Mesenchymal stem cell (in vitro differentiated cells and primary cell): Measurements from ENCODE around the gene PCDHA2.
"Not testable (repeated sequence)": the region's sequence is repeated elsewhere in the genome, so short reads cannot be mapped to it uniquely, and the experiment has no call there.

Source experiments
- DNase-seq: peaks from one replicate; pipeline ENCODE4 v3.0.0-alpha.2; 2013
- H2AFZ ChIP-seq: one replicate; pipeline ENCODE4 v1.6.1; 2013; ENCODE audit warnings: low read depth, mild to moderate bottlenecking, control low read depth, inconsistent platforms, low read length, moderate library complexity
- H2AK5ac ChIP-seq: 2 replicates; pipeline ENCODE4 v1.6.1; 2013; ENCODE audit warnings: low read length, moderate library complexity, mild to moderate bottlenecking, inconsistent platforms; ENCODE audit not compliant: severe bottlenecking
- H2BK120ac ChIP-seq: one replicate; pipeline ENCODE4 v1.6.1; 2013; ENCODE audit warnings: low read depth, mild to moderate bottlenecking, inconsistent platforms, low read length, moderate library complexity
- H2BK12ac ChIP-seq, 2 experiments: one replicate each; pipeline ENCODE4 v1.6.1; 2013; ENCODE audit warnings: inconsistent platforms in 2 of 2, low read length in 2 of 2, mild to moderate bottlenecking in 2 of 2, moderate library complexity in 2 of 2, control low read depth in 1 of 2
- H2BK15ac ChIP-seq: one replicate; pipeline ENCODE4 v1.6.1; 2013; ENCODE audit warnings: mild to moderate bottlenecking, low read depth, inconsistent platforms; ENCODE audit not compliant: poor library complexity, severe bottlenecking
- H2BK5ac ChIP-seq: 2 replicates; pipeline ENCODE4 v1.6.1; 2013; ENCODE audit warnings: low read depth, mild to moderate bottlenecking, low read length, control low read depth, inconsistent platforms; ENCODE audit not compliant: poor library complexity, severe bottlenecking
- H3K14ac ChIP-seq, 2 experiments: one replicate each; pipeline ENCODE4 v1.6.1; 2013; ENCODE audit warnings: inconsistent platforms in 2 of 2, low read length in 2 of 2, control low read depth in 1 of 2, mild to moderate bottlenecking in 1 of 2, moderate library complexity in 1 of 2
- H3K18ac ChIP-seq, 2 experiments: one replicate each; pipeline ENCODE4 v1.6.1; 2013; ENCODE audit warnings: inconsistent platforms in 2 of 2, low read length in 2 of 2, control low read depth in 1 of 2, low read depth in 1 of 2, mild to moderate bottlenecking in 1 of 2
- H3K23ac ChIP-seq, 2 experiments: one replicate each; pipeline ENCODE4 v1.6.1; 2013; ENCODE audit warnings: inconsistent platforms in 2 of 2, low read length in 2 of 2, mild to moderate bottlenecking in 2 of 2, moderate library complexity in 2 of 2, control low read depth in 1 of 2
- H3K27ac ChIP-seq: 2 replicates; pipeline ENCODE4 v1.5.1; 2013; ENCODE audit warnings: mild to moderate bottlenecking, moderate library complexity, low read length, control low read depth, inconsistent platforms; ENCODE audit not compliant: poor library complexity, severe bottlenecking
- H3K27me3 ChIP-seq, 2 experiments: 2 replicates each; pipeline versions ENCODE4 v1.6.1 to v1.7.0; 2013; ENCODE audit warnings: low read length in 2 of 2, mild to moderate bottlenecking in 2 of 2, moderate library complexity in 2 of 2, control low read depth in 1 of 2, inconsistent platforms in 1 of 2; ENCODE audit not compliant: control insufficient read depth in 1 of 2, insufficient read depth in 1 of 2
- H3K36me3 ChIP-seq, 2 experiments: 2 replicates each; pipeline versions ENCODE4 v1.6.1 to v1.7.0; 2013; ENCODE audit warnings: low read length in 2 of 2, control low read depth in 1 of 2, inconsistent platforms in 1 of 2, low read depth in 1 of 2, mild to moderate bottlenecking in 1 of 2; ENCODE audit not compliant: insufficient read depth in 2 of 2, control insufficient read depth in 1 of 2
- H3K4ac ChIP-seq, 2 experiments: one replicate each; pipeline ENCODE4 v1.6.1; 2013; ENCODE audit warnings: inconsistent platforms in 2 of 2, low read length in 2 of 2, mild to moderate bottlenecking in 2 of 2, moderate library complexity in 2 of 2, control low read depth in 1 of 2, low read depth in 1 of 2
- H3K4me1 ChIP-seq: 2 replicates; pipeline ENCODE4 v1.6.1; 2013; ENCODE audit warnings: low read depth, low read length, control low read depth; ENCODE audit not compliant: control insufficient read depth, insufficient read depth
- H3K4me2 ChIP-seq: 2 replicates; pipeline ENCODE4 v1.6.1; 2013; ENCODE audit warnings: low read length, mild to moderate bottlenecking, inconsistent platforms; ENCODE audit not compliant: poor library complexity, severe bottlenecking
- H3K4me3 ChIP-seq, 2 experiments: 2 replicates each; pipeline versions ENCODE4 v1.5.1 to v1.7.0; 2013; ENCODE audit warnings: low read length in 2 of 2, mild to moderate bottlenecking in 2 of 2, control low read depth in 1 of 2, low read depth in 1 of 2; ENCODE audit not compliant: insufficient read depth in 1 of 2
- H3K79me1 ChIP-seq: replicated peaks from 2 replicates; pipeline ENCODE4 v1.6.1; 2013; ENCODE audit warnings: mild to moderate bottlenecking, control low read depth, low read length, inconsistent platforms; ENCODE audit not compliant: poor library complexity, severe bottlenecking
- H3K9ac ChIP-seq: 2 replicates; pipeline ENCODE4 v1.7.0; 2013; ENCODE audit warnings: mild to moderate bottlenecking, low read length, moderate library complexity
- H3K9me3 ChIP-seq: 2 replicates; pipeline ENCODE4 v1.7.0; 2013; ENCODE audit warnings: mild to moderate bottlenecking, low read length; ENCODE audit not compliant: control insufficient read depth
- H4K8ac ChIP-seq: one replicate; pipeline ENCODE4 v1.6.1; 2013; ENCODE audit warnings: inconsistent platforms, mild to moderate bottlenecking, low read length, moderate library complexity
- H4K91ac ChIP-seq: one replicate; pipeline ENCODE4 v1.6.1; 2013; ENCODE audit warnings: mild to moderate bottlenecking, low read length, inconsistent platforms
- WGBS: methylation state at CpG from one replicate; pipeline ENCODE4 v1.1.7; 2013; ENCODE audit warnings: mixed read lengths; 5-methylcytosine and 5-hydroxymethylcytosine counted together

PCDHA2 gene

GRCh38 chr5:140780512-140780911 is 14.1 kb upstream of the PCDHA2 start:
- Histone ChIP-seq H3K4me1 (no peaks in the 10 kb centered on the region), H3K18ac (no peak overlapping the region), H3K79me1 (no peaks in the 10 kb centered on the region), H2BK120ac (no peak overlapping the region), H3K23ac (no peak overlapping the region), H3K9me3 (peaks cover 84% of the 10 kb centered on the region), H4K8ac (no peak overlapping the region), H2BK12ac (no peak overlapping the region), H3K27me3 (no peaks in the 10 kb centered on the region), H3K9ac (no peak overlapping the region), H2BK5ac (no peak overlapping the region), H3K36me3 (no peaks in the 10 kb centered on the region), H2BK15ac (no peak overlapping the region), H2AFZ (no peak overlapping the region), H3K4me2 (no peak overlapping the region), H3K27ac (no peak overlapping the region), H2AK5ac (no peak overlapping the region), H3K4ac (no peak overlapping the region), H4K91ac (no peak overlapping the region), H3K14ac (no peak overlapping the region), H3K4me3 (no peak overlapping the region)
- WGBS = no CpG with 5 or more reads among the region's 1 CpG
- DNase-seq = no peak

GRCh38 chr5:140785905-140786686 is 8.6 kb upstream of the PCDHA2 start, which contains the start of gene PCDHA1:
Gene PCDHA1 (plus strand): TSS chr5:140786140.
- Histone ChIP-seq H4K8ac (no peak within 1 kb of the TSS), H3K79me1 (no peaks in the 10 kb centered on the region), H2BK120ac (no peak within 1 kb of the TSS), H2BK5ac (no peak within 1 kb of the TSS), H3K27ac (no peak within 1 kb of the TSS), H2AFZ (no peak within 1 kb of the TSS), H3K36me3 (no peaks in the 10 kb centered on the region), H3K18ac (no peak within 1 kb of the TSS), H3K4me2 (no peak within 1 kb of the TSS), H3K23ac (no peak within 1 kb of the TSS), H3K9me3 (peaks cover 85% of the 10 kb centered on the region), H3K4me3 (peak within 1 kb of the TSS in 1 of 2 experiments; percentile 2), H3K4me1 (no peaks in the 10 kb centered on the region), H2AK5ac (no peak within 1 kb of the TSS), H2BK15ac (no peak within 1 kb of the TSS), H2BK12ac (no peak within 1 kb of the TSS), H3K14ac (no peak within 1 kb of the TSS), H3K4ac (no peak within 1 kb of the TSS), H3K27me3 (no peaks in the 10 kb centered on the region), H3K9ac (no peak within 1 kb of the TSS), H4K91ac (no peak within 1 kb of the TSS)
- 89% methylated on average over 29 of the region's 29 CpGs for WGBS
- no peak for DNase-seq

GRCh38 chr5:140787422-140787821 is 7.2 kb upstream of the PCDHA2 start:
- not testable (repeated sequence) for H2BK15ac ChIP-seq, H3K4me1 ChIP-seq, H4K91ac ChIP-seq, DNase-seq, H3K4me2 ChIP-seq, H4K8ac ChIP-seq, H2BK120ac ChIP-seq, H3K9ac ChIP-seq, H3K4ac ChIP-seq, H2AK5ac ChIP-seq, H2BK5ac ChIP-seq, H3K18ac ChIP-seq, H2BK12ac ChIP-seq, H3K36me3 ChIP-seq, H3K23ac ChIP-seq, H3K27me3 ChIP-seq, H3K27ac ChIP-seq, H2AFZ ChIP-seq, H3K14ac ChIP-seq, H3K79me1 ChIP-seq, H3K4me3 ChIP-seq
- peaks cover 82% of the 10 kb centered on the region for H3K9me3 ChIP-seq
- 96% methylated on average over 44 of the region's 44 CpGs for WGBS

GRCh38 chr5:140787849-140788504 is 6.7 kb upstream of the PCDHA2 start:
- H2AK5ac ChIP-seq, H2BK120ac ChIP-seq, H2BK5ac ChIP-seq, H3K4ac ChIP-seq, H3K9ac ChIP-seq, H3K14ac ChIP-seq, H3K23ac ChIP-seq, H2AFZ ChIP-seq, H3K36me3 ChIP-seq, H2BK12ac ChIP-seq, H3K27ac ChIP-seq, H2BK15ac ChIP-seq, H4K91ac ChIP-seq, H3K4me1 ChIP-seq, H4K8ac ChIP-seq, H3K4me2 ChIP-seq, H3K27me3 ChIP-seq, H3K4me3 ChIP-seq, DNase-seq, H3K18ac ChIP-seq, H3K79me1 ChIP-seq: not testable (repeated sequence)
- H3K9me3 ChIP-seq = peaks cover 82% of the 10 kb centered on the region
- WGBS = 96% methylated on average over 70 of the region's 70 CpGs
